ENCODE data around the gene MICB.
"Not testable (repeated sequence)": the region's sequence is repeated elsewhere in the genome, so short reads cannot be mapped to it uniquely, and the experiment has no call there.

The MICB gene

GRCh38 chr6:31453259-31453658, 44.7 kb upstream of the MICB start:
- no peak overlapping the region for H2AFZ ChIP-seq (ENCODE audit: low read depth, low read length, severe bottlenecking)
- no peak overlapping the region for H3K4me3 ChIP-seq (ENCODE audit: insufficient read depth, low read length, poor library complexity, severe bottlenecking)
- no peaks in the 10 kb centered on the region for H4K20me1 ChIP-seq (ENCODE audit: low read depth, low read length)
- no peaks in the 10 kb centered on the region for H3K9me2 ChIP-seq (replicated peaks; ENCODE audit: insufficient read depth, low read length)
- H3K9me3 ChIP-seq (ENCODE audit: insufficient read depth, low read length) = no peaks in the 10 kb centered on the region
- H3F3A ChIP-seq (ENCODE audit: insufficient read depth) = no peaks in the 10 kb centered on the region
- H3K4me2 ChIP-seq (ENCODE audit: low read depth, low read length, poor library complexity, severe bottlenecking) = no peak overlapping the region
- no peak overlapping the region for H3K9ac ChIP-seq (ENCODE audit: low read length)
- TF ChIP-seq CTCF (IDR thresholded peaks at IDR 0.05; ENCODE audit: insufficient read depth, low read length, poor library complexity, severe bottlenecking) = no peak
- TF ChIP-seq EZH2phosphoT487 (conservative IDR thresholded peaks at IDR 0.05; ENCODE audit: low read length) = no peak
- H3K79me2 ChIP-seq (ENCODE audit: insufficient read depth, low read length) = no peaks in the 10 kb centered on the region
- 0 out of 2 replicates have a peak, but pooled peaks cover 3% of the 10 kb centered on the region for H3K27me3 ChIP-seq (ENCODE audit: low read length)
- H3K27ac ChIP-seq (ENCODE audit: low read depth, low read length) = no peak overlapping the region
- H3K36me3 ChIP-seq (ENCODE audit: low read length) = no peaks in the 10 kb centered on the region

GRCh38 chr6:31459864-31460263, 38.1 kb upstream of the MICB start:
- H2AFZ ChIP-seq (ENCODE audit: low read depth, low read length, severe bottlenecking); H4K20me1 ChIP-seq (ENCODE audit: low read depth, low read length); H3K27ac ChIP-seq (ENCODE audit: low read depth, low read length); H3K9me2 ChIP-seq (replicated peaks; ENCODE audit: insufficient read depth, low read length); H3F3A ChIP-seq (ENCODE audit: insufficient read depth); H3K79me2 ChIP-seq (ENCODE audit: insufficient read depth, low read length); H3K9ac ChIP-seq (ENCODE audit: low read length); H3K4me3 ChIP-seq (ENCODE audit: insufficient read depth, low read length, poor library complexity, severe bottlenecking); H3K27me3 ChIP-seq (ENCODE audit: low read length); H3K4me2 ChIP-seq (ENCODE audit: low read depth, low read length, poor library complexity, severe bottlenecking); H3K36me3 ChIP-seq (ENCODE audit: low read length); H3K9me3 ChIP-seq (ENCODE audit: insufficient read depth, low read length): not testable (repeated sequence)

- Histone ChIP-seq H3F3A (ENCODE audit: insufficient read depth) (no peaks in the 10 kb centered on the region), H3K4me3 (ENCODE audit: insufficient read depth, low read length, poor library complexity, severe bottlenecking) (no peak overlapping the region), H2AFZ (ENCODE audit: low read depth, low read length, severe bottlenecking) (no peak overlapping the region), H3K36me3 (ENCODE audit: low read length) (no peaks in the 10 kb centered on the region), H3K4me2 (ENCODE audit: low read depth, low read length, poor library complexity, severe bottlenecking) (no peak overlapping the region), H3K27me3 (ENCODE audit: low read length) (0 out of 2 replicates have a peak, but pooled peaks cover 3% of the 10 kb centered on the region), H3K9me3 (ENCODE audit: insufficient read depth, low read length) (no peaks in the 10 kb centered on the region), H3K79me2 (ENCODE audit: insufficient read depth, low read length) (no peaks in the 10 kb centered on the region), H3K9ac (ENCODE audit: low read length) (no peak overlapping the region), H3K9me2 (replicated peaks; ENCODE audit: insufficient read depth, low read length) (no peaks in the 10 kb centered on the region), H3K27ac (ENCODE audit: low read depth, low read length) (no peak overlapping the region), H4K20me1 (ENCODE audit: low read depth, low read length) (no peaks in the 10 kb centered on the region)
- TF ChIP-seq CTCF (IDR thresholded peaks at IDR 0.05; ENCODE audit: insufficient read depth, low read length, poor library complexity, severe bottlenecking) = no peak
Measured at GRCh38 chr6:31460361-31461025, 37.5 kb upstream of the MICB start.

- Histone ChIP-seq H3K9ac (ENCODE audit: low read length) (peak overlapping the region; percentile 16; the same call in 1 of the 2 replicates), H3K27me3 (ENCODE audit: low read length) (0 out of 2 replicates have a peak, but pooled peaks cover 3% of the 10 kb centered on the region), H3K4me3 (ENCODE audit: insufficient read depth, low read length, poor library complexity, severe bottlenecking) (peak overlapping the region; percentile 33)
Measured at GRCh38 chr6:31462026-31462963, 35.6 kb upstream of the MICB start.

More at GRCh38 chr6:31462026-31462963, 35.6 kb upstream of the MICB start:
- H4K20me1 ChIP-seq (ENCODE audit: low read depth, low read length) = no peaks in the 10 kb centered on the region
- peak overlapping the region; percentile 48 for H3K4me2 ChIP-seq (ENCODE audit: low read depth, low read length, poor library complexity, severe bottlenecking)
- no peak overlapping the region for H3K27ac ChIP-seq (ENCODE audit: low read depth, low read length)
- no peaks in the 10 kb centered on the region for H3K9me2 ChIP-seq (replicated peaks; ENCODE audit: insufficient read depth, low read length)
- no peaks in the 10 kb centered on the region for H3K79me2 ChIP-seq (ENCODE audit: insufficient read depth, low read length)
- no peak for TF ChIP-seq EZH2phosphoT487 (conservative IDR thresholded peaks at IDR 0.05; ENCODE audit: low read length)
- no peaks in the 10 kb centered on the region for H3K36me3 ChIP-seq (ENCODE audit: low read length)
- H3F3A ChIP-seq (ENCODE audit: insufficient read depth) = no peaks in the 10 kb centered on the region
- H2AFZ ChIP-seq (ENCODE audit: low read depth, low read length, severe bottlenecking) = peak overlapping the region; percentile 80
- no peaks in the 10 kb centered on the region for H3K9me3 ChIP-seq (ENCODE audit: insufficient read depth, low read length)

Measured in SU-DHL-6 (cell line).